NCI-H1436 treated with DMSO at 0.1 percent for 48 hours (cell line): Measurements from ENCODE around the gene ZNF697.

Source experiments
- DNase-seq: peaks from one replicate; lab custom pipeline; 2025; lab: John Stamatoyannopoulos, UW

ZNF697 gene

DNA sequence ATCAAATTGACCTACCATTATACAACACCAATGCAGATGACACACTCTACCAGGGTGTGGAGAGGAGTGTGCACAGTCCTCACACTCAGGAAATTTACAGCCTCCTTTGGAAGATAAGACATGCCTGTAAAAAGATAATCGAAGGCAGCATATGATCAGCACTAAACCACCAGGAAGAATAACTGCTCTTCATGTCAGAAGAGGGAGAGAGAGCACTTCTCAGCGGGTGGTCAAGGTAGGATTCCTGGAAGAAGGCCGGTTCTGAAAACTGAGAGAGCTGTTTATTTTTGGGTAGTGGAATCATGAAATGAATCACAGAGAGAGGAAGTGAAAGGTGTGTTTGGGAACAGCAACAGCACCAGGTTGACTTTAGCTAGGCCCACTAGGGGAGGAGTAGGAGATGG lies 14.0 kb upstream of the ZNF697 start:
- DNase-seq, result no peak

GRCh38 chr1:119660253-119661083 lies 12.4 kb upstream of the ZNF697 start:
- DNase-seq, result no peak

GRCh38 chr1:119659628-119660027 lies 11.6 kb upstream of the ZNF697 start:
- no peak for DNase-seq

- no peak for DNase-seq
Measured at GRCh38 chr1:119656410-119656955, 8.4 kb upstream of the ZNF697 start.

- no peak for DNase-seq
Measured at GRCh38 chr1:119655154-119655553, 7.1 kb upstream of the ZNF697 start.

GRCh38 chr1:119653839-119654170 lies 5.7 kb upstream of the ZNF697 start:
- no peak for DNase-seq

DNA sequence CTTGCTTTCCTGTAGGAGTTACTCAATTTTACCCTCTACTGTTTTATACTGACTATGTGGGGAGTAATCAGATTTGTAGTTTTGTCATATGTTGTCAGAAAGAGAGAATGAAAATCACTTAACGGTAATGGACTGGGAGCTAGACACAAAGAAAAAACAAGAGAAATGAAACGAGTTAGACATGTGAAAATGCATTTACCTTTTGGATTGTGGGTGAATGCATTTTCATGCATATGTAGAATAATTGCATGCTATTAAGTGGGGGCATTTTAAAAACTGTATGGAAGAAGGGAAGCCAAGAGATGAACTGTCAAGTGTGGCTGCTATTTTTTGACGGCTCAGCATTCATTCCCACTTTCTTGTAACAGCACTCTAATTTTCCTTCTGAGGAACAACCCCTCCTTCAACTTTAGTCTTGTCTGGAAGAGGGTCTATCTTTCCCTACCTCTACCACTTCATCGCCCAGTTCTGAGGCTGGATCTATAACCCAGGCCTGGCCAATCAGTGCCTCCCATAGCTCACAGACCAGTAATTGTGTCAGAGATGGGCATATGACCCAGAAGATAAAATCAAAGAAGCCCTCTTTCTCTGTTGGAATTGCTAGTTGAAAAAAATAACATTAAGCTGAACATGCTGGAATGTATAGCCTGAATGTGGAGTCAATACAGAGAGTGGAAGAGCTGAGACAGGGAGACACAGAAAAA lies 5.2 kb upstream of the ZNF697 start:
- no peak for DNase-seq

DNA sequence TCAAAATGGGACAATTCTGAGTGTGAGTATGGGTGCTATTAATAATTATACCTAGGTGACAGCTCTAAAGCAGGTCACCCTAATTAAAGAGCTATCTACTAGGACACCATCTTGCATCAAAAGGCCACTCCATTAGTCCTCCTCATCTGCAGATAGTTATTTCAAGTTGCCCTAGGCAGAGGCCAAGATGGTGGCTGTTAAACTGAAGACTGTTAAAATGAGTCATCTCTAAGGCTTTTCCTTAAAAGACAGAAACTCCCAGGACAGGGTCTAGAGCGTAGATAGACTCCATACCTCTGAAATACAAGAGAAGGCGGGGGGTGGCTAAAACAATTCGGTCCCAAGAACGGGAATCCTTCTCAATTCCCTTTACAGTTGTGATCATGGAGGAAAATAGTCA lies 4.5 kb upstream of the ZNF697 start:
- no peak for DNase-seq

GRCh38 chr1:119651641-119652040 lies 3.6 kb upstream of the ZNF697 start:
- no peak for DNase-seq

DNA sequence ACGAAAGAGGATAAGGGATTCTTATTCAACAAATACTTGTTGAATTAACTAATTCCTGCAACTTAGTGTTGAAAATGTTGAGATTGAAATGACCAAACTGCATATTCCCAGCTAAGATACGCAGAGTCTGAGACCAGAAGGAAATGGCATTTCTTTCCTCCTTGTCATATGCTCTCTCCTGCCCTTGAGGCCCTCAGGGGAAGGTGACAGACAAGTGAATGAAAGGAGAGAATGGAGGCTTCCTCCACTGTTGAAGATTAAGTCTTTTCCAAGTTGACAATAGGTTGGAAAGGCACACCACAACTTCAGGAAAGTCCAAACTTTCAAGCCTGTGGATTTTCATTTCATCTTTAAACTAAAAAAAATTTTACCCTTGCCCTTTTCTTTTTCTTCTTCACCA lies 3.1 kb upstream of the ZNF697 start:
- DNase-seq, result no peak

DNA sequence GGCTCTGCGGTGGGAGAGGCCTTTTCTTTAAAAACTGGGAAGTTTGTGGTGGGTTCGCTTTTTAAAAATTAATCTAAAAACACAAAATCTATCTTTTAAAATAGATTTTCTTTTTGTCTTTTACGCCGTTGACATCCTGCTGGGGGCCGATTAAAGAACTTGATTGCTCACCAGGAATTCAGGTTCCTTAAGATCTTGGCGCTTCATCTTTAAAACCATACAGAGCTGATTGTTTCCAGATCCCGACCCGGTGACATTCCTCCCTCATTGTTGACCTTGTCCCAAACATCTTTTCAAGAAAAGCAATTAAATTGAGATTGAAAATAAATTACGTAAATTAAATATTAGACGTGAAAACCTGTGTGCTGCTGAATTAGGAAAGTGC lies 546 bp upstream of the ZNF697 start:
- DNase-seq, result no peak

DNA sequence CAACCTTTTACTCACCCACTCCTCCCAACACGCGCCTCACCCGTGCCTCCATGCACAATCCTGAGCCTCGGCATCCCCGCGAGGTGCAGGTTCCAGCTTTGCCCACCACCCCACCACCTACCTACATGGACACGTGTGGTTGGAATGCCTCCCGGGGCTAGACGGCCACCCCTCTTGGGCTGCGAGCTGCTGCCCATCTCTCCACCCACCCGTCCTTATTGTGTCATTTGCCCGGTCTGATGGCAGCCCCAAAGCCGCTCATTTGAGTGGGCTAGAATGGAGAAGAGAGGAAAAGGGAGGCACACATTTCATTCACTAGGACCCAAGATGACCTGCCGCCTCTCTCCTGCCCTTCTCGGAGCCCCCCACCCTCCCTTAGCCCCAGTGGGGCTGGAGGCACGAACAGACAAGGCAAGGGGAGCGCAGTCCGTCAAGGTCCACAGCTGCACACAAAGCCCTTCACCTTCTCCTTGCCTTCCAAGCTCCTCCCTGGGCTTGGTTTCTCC lies 785 bp downstream of the ZNF697 start:
- no peak for DNase-seq

- DNase-seq, result no peak
Measured at GRCh38 chr1:119646521-119647227, 1.4 kb downstream of the ZNF697 start.

GRCh38 chr1:119639109-119639508 lies 9.0 kb downstream of the ZNF697 start:
- no peak for DNase-seq

- no peak for DNase-seq
Measured at GRCh38 chr1:119637710-119638109, 10.4 kb downstream of the ZNF697 start.

DNA sequence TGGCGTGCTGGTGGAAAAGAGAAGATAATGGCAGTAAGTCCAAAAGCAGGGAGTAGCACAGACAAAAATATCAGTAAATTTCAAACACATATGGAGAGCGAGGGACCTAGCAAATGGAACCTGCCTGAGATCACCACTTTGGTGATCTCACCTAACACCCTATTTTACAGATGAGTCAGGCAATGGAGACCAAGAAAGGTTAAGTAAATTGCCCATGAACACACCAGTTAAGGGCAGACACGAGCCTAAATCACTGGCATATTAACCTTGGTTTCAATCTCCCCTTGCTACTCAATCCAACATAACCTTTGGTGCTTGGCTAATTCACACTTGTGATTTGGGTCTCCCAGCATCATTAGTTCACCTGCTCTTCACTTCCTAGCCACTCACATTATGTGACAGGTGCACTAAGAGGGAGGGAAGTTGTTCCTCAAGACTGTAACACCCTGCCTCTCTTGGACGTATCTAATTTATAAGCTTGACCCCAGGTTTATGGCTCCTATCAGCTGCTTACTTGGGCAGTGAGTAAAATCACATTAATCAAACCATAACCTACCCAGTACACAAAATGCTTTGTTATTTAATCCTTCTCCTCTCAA lies 11.5 kb downstream of the ZNF697 start:
- DNase-seq, result no peak

DNA sequence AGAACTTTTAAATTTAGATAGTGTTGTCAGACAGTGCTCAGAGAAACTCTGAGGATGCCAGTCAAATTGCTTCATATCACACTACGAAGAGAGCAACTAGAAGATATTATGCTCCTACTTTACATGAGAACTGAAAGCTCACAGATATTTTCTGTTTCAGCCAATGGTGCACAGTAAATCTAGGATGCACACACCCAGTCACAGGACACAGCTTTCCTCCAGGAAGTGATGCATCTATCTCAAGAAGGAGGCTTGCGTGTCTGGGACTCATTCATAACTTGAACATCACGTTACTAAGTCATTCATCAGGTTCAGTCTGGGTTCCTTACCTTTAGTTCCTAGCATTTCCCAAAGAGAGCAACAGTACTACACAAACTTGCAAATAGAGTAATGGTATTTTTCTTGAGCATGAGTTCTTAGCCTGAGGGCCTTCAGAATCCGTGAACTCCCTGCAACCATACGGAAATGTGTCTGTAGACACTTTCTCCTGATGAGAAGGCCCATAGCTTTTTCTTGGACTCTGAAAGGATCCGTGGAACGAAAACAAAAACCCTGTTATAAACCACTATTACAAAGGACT lies 12.2 kb downstream of the ZNF697 start:
- DNase-seq, result no peak

GRCh38 chr1:119634016-119634415 lies 14.1 kb downstream of the ZNF697 start:
- no peak for DNase-seq

DNA sequence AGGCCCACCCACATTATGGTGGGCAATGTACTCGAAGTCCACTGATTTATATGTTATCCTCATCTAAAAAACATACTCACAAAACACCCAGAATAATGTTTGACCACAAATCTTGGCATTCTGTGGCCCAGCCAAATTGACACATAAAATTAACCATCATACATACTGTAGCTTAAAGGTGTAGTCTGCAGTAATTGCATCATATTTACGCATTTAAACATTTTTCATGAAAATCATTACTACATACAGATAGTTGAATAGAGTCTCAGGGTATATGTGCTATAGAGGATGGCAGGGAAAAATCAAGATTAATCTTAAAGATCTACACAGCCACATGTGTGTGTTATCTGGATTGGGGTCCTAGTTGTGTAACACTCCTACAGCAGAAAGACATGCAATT lies 14.5 kb downstream of the ZNF697 start:
- DNase-seq, result no peak

DNA sequence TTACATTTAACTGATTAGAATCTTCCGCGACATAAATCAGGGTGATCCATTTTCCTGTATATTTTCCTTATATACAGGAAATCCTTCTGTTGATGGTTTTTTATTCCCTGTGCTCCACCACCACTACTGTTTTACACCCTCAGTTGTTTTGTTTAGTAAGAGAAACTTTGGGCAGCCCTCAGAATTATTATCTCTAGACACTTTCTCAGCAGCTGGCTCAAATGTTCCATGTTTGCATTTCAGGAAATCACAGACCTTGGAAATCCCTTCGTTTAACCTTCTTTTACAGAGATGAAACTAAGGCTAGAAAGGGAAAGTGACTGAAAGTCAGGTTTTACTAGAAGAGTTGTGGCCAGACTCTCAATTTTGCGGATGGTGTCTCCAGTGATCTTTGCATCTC lies 15.2 kb downstream of the ZNF697 start:
- no peak for DNase-seq

DNA sequence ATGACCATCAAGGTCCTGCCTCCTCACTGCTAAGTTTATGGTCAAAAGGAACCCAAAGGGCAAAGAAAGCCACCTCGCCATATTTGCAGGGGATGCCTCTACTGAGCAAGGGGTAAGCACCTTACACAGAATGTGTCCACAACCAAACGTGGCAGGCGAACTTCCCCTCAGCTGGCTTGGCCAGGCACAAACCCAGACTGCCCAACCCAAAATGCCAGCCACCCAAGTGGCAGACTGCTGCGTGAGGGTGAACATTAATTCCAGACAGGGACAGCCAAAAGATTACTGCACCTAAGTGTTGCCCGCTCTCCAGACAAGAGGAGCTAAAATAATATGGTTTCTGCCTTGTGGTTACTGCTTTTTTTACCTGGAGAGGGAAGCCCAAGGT lies 16.0 kb downstream of the ZNF697 start:
- no peak for DNase-seq
